MM.1S (cell line): ENCODE data around the gene FRY.

ENCODE experiments used
- DNase-seq: peaks from one replicate; pipeline ENCODE4 v3.0.0-alpha.2; 2015
- H2AFZ ChIP-seq: fragments of 300-600 bp; sonication (generic); 2 replicates; pipeline ENCODE4 v1.6.0; 2016; ENCODE audit warnings: antibody characterized with exemption, low read length
- H3F3A ChIP-seq: fragments of 300-600 bp; sonication (generic); 2 replicates; pipeline ENCODE4 v1.6.1; 2016; ENCODE audit warnings: mild to moderate bottlenecking, antibody characterized with exemption, low read length, moderate library complexity, mixed read lengths; ENCODE audit not compliant: insufficient read depth
- H3K27ac ChIP-seq: fragments of 300-600 bp; sonication (generic); 2 replicates; pipeline ENCODE4 v1.5.1; 2016; ENCODE audit warnings: mild to moderate bottlenecking, low read length
- H3K27me3 ChIP-seq: fragments of 300-600 bp; sonication (generic); replicated peaks from 2 replicates; pipeline ENCODE4 v1.6.0; 2016; ENCODE audit warnings: low read length; ENCODE audit not compliant: insufficient read depth
- H3K36me3 ChIP-seq: fragments of 300-600 bp; sonication (generic); replicated peaks from 2 replicates; pipeline ENCODE4 v1.6.1; 2016; ENCODE audit warnings: mild to moderate bottlenecking, low read length, mixed read lengths; ENCODE audit not compliant: insufficient read depth
- H3K4me1 ChIP-seq: fragments of 300-600 bp; sonication (generic); 2 replicates; pipeline ENCODE4 v1.6.1; 2016; ENCODE audit warnings: low read length, mixed read lengths
- H3K4me2 ChIP-seq: fragments of 300-600 bp; sonication (generic); 2 replicates; pipeline ENCODE4 v1.6.0; 2016; ENCODE audit warnings: low read depth, low read length
- H3K4me3 ChIP-seq: fragments of 300-600 bp; sonication (generic); 2 replicates; pipeline ENCODE4 v1.5.1; 2016; ENCODE audit warnings: low read length, mixed read lengths
- H3K79me2 ChIP-seq: fragments of 300-600 bp; sonication (generic); 2 replicates; pipeline ENCODE4 v1.6.1; 2016; ENCODE audit warnings: mixed run types, low read length, mixed read lengths
- H3K9ac ChIP-seq: fragments of 300-600 bp; sonication (generic); 2 replicates; pipeline ENCODE4 v1.6.1; 2016; ENCODE audit warnings: low read length, mixed read lengths
- H3K9me2 ChIP-seq: fragments of 300-600 bp; sonication (generic); replicated peaks from 2 replicates; pipeline ENCODE4 v1.6.1; 2016; ENCODE audit warnings: mild to moderate bottlenecking, low read length, mixed read lengths; ENCODE audit not compliant: insufficient read depth
- H3K9me3 ChIP-seq: fragments of 300-600 bp; sonication (generic); replicated peaks from 2 replicates; pipeline ENCODE4 v1.6.1; 2016; ENCODE audit warnings: mild to moderate bottlenecking, low read length, mixed read lengths; ENCODE audit not compliant: insufficient read depth
- H4K20me1 ChIP-seq: fragments of 300-600 bp; sonication (generic); 2 replicates; pipeline ENCODE4 v1.6.1; 2016; ENCODE audit warnings: mild to moderate bottlenecking, low read length, moderate library complexity, mixed read lengths; ENCODE audit not compliant: insufficient read depth
- EZH2 ChIP-seq: fragments of 300-600 bp; sonication (generic); optimal IDR thresholded peaks from 2 replicates; pipeline ENCODE3; 2017; ENCODE audit warnings: low read depth, mild to moderate bottlenecking, antibody characterized with exemption, low read length, mixed read lengths
- EZH2phosphoT487 ChIP-seq: fragments of 300-600 bp; sonication (generic); IDR thresholded peaks from 2 replicates; pipeline ENCODE4 v1.6.1; 2018; ENCODE audit warnings: antibody characterized with exemption, low read length
- TF ChIP-seq, protein P1 (sequence below): fragments of 300-600 bp; sonication (generic); IDR thresholded peaks from 2 replicates; pipeline ENCODE4 v1.5.1; 2016; ENCODE audit warnings: antibody characterized with exemption, low read length, mixed read lengths

Gene FRY

DNA sequence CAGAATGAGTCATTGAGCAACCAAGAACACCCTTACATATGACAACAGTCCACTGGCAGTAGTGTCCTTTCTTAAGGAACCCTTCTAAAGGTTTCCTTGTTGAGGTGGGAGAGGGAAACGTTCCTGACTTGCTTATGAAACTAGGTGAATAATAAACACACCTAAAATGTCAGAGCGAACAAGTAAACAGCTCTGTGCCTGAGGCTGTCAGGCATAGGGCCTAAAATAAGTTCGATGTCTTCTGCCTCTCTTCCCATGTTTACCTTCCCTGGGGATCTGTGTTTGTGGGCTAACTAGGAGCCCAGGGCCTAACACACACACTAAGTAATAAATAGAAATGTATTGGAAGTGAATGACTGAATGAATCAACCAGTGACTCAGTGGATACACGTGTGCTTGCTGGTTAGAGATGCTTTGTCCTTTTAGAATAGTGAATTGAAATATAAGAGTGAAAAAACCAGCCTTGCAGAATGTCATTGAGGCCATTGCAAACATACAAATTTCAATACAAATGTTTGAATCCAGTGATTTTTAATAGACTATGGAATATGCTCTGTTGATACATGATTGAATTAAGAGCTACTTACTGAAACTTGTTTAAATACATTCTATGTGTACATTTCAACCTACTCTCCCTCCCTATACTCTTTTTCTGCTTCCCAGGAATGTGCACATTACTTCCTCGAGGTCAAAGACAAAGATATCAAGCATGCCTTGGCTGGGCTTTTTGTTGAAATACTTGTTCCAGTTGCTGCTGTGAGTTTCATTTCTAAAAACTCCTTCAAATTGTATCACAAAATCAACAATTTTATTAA, 102.9 kb downstream of the FRY start:
- H3K4me2 ChIP-seq = no peak overlapping the region
- H3K9me2 ChIP-seq = no peaks in the 10 kb centered on the region
- no peak overlapping the region for H2AFZ ChIP-seq
- TF ChIP-seq, protein P1, sequence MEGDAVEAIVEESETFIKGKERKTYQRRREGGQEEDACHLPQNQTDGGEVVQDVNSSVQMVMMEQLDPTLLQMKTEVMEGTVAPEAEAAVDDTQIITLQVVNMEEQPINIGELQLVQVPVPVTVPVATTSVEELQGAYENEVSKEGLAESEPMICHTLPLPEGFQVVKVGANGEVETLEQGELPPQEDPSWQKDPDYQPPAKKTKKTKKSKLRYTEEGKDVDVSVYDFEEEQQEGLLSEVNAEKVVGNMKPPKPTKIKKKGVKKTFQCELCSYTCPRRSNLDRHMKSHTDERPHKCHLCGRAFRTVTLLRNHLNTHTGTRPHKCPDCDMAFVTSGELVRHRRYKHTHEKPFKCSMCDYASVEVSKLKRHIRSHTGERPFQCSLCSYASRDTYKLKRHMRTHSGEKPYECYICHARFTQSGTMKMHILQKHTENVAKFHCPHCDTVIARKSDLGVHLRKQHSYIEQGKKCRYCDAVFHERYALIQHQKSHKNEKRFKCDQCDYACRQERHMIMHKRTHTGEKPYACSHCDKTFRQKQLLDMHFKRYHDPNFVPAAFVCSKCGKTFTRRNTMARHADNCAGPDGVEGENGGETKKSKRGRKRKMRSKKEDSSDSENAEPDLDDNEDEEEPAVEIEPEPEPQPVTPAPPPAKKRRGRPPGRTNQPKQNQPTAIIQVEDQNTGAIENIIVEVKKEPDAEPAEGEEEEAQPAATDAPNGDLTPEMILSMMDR = no peak
- TF ChIP-seq EZH2 (no peak), EZH2phosphoT487 (no peak)
- H3K4me3 ChIP-seq = no peak overlapping the region
- H3F3A ChIP-seq = no peaks in the 10 kb centered on the region
- no peaks in the 10 kb centered on the region for H3K27me3 ChIP-seq
- H3K36me3 ChIP-seq = no peaks in the 10 kb centered on the region
- no peaks in the 10 kb centered on the region for H3K79me2 ChIP-seq
- H3K9me3 ChIP-seq = no peaks in the 10 kb centered on the region
- no peak overlapping the region for H3K27ac ChIP-seq
- H3K4me1 ChIP-seq = no peaks in the 10 kb centered on the region
- no peak overlapping the region for H3K9ac ChIP-seq
- no peak for DNase-seq
- no peaks in the 10 kb centered on the region for H4K20me1 ChIP-seq

DNA sequence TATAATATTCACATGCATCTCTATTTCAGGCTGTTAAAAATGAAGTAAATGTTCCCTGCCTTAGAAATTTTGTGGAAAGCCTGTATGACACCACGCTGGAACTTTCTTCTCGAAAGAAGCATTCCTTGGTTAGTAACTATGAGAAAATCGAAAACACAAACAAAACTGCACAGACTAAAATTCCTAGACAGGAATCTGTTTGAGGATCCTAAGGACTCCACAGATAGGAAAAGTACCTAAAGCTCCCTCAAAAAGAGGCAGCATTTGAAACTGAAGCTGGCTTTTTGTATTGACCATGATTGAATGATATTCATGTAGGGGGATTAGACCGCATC, 103.4 kb downstream of the FRY start:
- no peaks in the 10 kb centered on the region for H3K9me3 ChIP-seq
- H4K20me1 ChIP-seq = no peaks in the 10 kb centered on the region
- DNase-seq = no peak
- H3K4me3 ChIP-seq = no peak overlapping the region
- no peaks in the 10 kb centered on the region for H3K27me3 ChIP-seq
- H2AFZ ChIP-seq = no peak overlapping the region
- TF ChIP-seq, protein P1 = no peak
- no peak for TF ChIP-seq EZH2
- TF ChIP-seq EZH2phosphoT487 = no peak
- no peak overlapping the region for H3K4me2 ChIP-seq
- H3K9me2 ChIP-seq = no peaks in the 10 kb centered on the region
- H3F3A ChIP-seq = no peaks in the 10 kb centered on the region
- no peak overlapping the region for H3K9ac ChIP-seq
- H3K27ac ChIP-seq = no peak overlapping the region
- no peaks in the 10 kb centered on the region for H3K36me3 ChIP-seq
- H3K4me1 ChIP-seq = no peaks in the 10 kb centered on the region
- no peaks in the 10 kb centered on the region for H3K79me2 ChIP-seq

DNA sequence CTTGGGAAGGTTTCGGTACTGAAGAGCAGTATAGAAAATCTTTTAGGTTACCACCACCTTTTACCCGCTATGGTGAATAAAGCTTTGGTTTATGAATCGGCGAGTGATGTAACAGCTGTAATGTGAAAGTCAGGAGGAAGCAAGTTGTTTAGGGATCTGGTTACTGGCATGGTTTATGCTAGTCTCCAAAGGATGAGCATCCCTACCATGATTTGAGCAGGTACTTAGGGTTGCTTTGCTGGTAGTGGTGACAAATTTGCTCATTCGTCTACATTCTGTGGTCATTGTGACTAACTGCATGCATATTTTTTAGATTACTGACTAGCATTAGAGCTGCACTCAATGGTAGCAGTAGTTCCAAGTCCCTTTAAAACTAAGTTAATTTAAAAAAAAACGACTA, 104.1 kb downstream of the FRY start:
- H3K9me2 ChIP-seq = no peaks in the 10 kb centered on the region
- H2AFZ ChIP-seq = no peak overlapping the region
- H3K79me2 ChIP-seq = no peaks in the 10 kb centered on the region
- no peaks in the 10 kb centered on the region for H3K27me3 ChIP-seq
- no peaks in the 10 kb centered on the region for H3F3A ChIP-seq
- no peaks in the 10 kb centered on the region for H3K4me1 ChIP-seq
- no peaks in the 10 kb centered on the region for H3K36me3 ChIP-seq
- no peak overlapping the region for H3K27ac ChIP-seq
- H3K9ac ChIP-seq = no peak overlapping the region
- no peak overlapping the region for H3K4me2 ChIP-seq
- no peak overlapping the region for H3K4me3 ChIP-seq
- H4K20me1 ChIP-seq = no peaks in the 10 kb centered on the region
- no peaks in the 10 kb centered on the region for H3K9me3 ChIP-seq
- no peak for DNase-seq
- TF ChIP-seq EZH2phosphoT487 = no peak
- TF ChIP-seq EZH2 = no peak
- TF ChIP-seq, protein P1 = no peak
